Vagina (tissue), 2 donors: ENCODE measurements around the gene HYDIN.

Experiments used
- POLR2A ChIP-seq, 2 donors: fragments of 450-650 bp; IDR thresholded peaks; one replicate each; pipeline ENCODE4 v1.6.1; 2017; ENCODE audit warnings: antibody characterized with exemption in 2 of 2, mild to moderate bottlenecking in 2 of 2, moderate library complexity in 2 of 2
- TF ChIP-seq, protein P1 (sequence below), 3 experiments: fragments of 450-650 bp in 2 of 3; fragments of 200-600 bp in 1 of 3; sonication (generic) in 1 of 3; IDR thresholded peaks; one replicate each; pipeline ENCODE4 v1.5.1; 2017 to 2019; ENCODE audit warnings: antibody characterized with exemption in 3 of 3, mild to moderate bottlenecking in 2 of 3, moderate library complexity in 2 of 3

DNA sequence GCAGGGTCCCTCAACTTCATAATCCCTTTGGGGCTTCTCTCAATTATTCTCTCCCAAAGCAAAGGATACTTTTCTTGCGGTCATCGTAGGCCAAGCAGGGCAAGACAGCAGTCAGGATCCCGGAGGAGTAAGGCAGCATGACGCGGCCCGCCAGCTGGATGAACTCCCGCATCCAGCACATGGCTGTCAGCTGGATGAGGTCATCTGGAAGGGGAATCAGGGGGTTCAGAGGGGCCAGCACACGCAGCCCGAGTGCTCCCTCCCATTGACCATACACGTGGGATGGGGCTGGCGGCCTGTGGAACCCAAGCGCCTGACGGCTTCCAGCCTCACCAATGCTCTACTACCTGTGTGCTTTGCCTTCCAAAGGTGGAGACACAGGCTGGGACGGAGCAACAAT lies 448.7 kb downstream of the HYDIN start:
- TF ChIP-seq, protein P1, sequence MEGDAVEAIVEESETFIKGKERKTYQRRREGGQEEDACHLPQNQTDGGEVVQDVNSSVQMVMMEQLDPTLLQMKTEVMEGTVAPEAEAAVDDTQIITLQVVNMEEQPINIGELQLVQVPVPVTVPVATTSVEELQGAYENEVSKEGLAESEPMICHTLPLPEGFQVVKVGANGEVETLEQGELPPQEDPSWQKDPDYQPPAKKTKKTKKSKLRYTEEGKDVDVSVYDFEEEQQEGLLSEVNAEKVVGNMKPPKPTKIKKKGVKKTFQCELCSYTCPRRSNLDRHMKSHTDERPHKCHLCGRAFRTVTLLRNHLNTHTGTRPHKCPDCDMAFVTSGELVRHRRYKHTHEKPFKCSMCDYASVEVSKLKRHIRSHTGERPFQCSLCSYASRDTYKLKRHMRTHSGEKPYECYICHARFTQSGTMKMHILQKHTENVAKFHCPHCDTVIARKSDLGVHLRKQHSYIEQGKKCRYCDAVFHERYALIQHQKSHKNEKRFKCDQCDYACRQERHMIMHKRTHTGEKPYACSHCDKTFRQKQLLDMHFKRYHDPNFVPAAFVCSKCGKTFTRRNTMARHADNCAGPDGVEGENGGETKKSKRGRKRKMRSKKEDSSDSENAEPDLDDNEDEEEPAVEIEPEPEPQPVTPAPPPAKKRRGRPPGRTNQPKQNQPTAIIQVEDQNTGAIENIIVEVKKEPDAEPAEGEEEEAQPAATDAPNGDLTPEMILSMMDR (IDR thresholded peaks at IDR 0.05) = no peak
- TF ChIP-seq POLR2A (IDR thresholded peaks at IDR 0.05) = no peak
